Bone marrow (tissue), 2 donors: ENCODE measurements around the gene MTCH1.
"Not testable (repeated sequence)": the region's sequence is repeated elsewhere in the genome, so short reads cannot be mapped to it uniquely, and the experiment has no call there.

ENCODE experiments used
- DNase-seq, 2 donors: peaks; one replicate each; lab custom pipeline; 2025; lab: John Stamatoyannopoulos, UW

Gene MTCH1

GRCh38 chr6:36954262-36954931 is 31.6 kb downstream of the MTCH1 start, which contains the start of gene PI16:
Gene PI16, plus strand, starts transcription at chr6:36954738. Its CDS starts 23 bp downstream, at chr6:36954761.
- peak in 1 of 2 donors; percentile 81 for DNase-seq

DNA sequence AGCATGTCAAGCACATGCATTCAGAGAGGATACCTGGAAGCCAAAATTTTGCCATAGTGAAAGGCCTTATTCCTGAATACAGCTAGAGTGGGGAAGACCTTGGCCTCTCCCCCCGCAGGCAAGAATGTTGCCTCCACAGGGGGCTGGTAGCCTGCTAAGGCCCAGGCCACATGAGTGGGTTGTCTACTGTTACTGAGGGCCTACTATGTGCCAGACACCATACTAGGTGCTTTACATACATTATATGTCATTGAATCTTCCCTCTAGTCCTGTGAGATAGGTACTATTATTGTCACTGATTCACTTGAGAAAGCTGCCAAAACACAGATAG is 32.1 kb downstream of the MTCH1 start:
- DNase-seq = no peak

GRCh38 chr6:36949636-36950035 is 36.4 kb downstream of the MTCH1 start:
- DNase-seq = no peak

DNA sequence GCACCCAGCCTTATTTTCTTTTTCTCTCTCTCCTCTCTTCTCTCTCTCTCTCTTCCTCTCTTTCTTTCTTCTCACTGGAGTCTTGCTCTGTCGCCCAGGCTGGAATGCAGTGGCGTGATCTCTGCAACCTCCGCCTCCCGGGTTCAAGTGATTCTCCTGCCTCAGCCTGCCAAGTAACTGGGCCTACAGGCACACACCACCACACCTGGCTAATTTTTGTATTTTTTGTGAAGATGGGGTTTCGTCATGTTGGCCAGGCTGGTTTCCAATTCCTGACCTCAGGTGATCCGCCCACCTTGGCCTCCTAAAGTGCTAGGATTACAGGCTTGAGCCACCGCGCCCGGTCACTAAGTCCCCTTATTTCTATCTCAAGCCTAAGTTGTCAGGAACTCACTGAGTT is 36.9 kb downstream of the MTCH1 start:
- DNase-seq = not testable (repeated sequence)

- DNase-seq = no peak
Measured at GRCh38 chr6:36947570-36948351, 38.2 kb downstream of the MTCH1 start.

DNA sequence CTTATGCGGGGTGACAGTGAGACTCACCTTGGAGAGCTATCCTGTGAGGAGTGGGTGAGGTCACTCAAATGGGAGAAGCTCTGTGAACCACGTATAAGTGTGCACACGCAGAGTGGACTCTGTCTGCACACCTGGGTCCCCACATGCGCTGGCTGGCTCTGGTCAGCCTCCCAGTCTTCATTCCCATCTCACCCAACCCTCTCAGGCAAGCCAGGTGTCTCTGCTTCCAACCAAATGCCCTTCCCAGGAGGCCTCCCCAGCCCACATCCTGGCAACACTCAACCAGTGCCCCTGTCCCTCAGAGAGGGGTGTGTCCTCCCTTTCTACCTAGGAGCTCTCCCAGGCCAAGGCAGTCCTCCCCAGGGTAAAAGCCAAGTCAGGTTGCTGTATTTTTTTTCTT is 39.5 kb downstream of the MTCH1 start:
- no peak for DNase-seq

- no peak for DNase-seq
Measured at GRCh38 chr6:36945301-36945700, 40.7 kb downstream of the MTCH1 start.

GRCh38 chr6:36944650-36945049 is 41.3 kb downstream of the MTCH1 start:
- no peak for DNase-seq

DNA sequence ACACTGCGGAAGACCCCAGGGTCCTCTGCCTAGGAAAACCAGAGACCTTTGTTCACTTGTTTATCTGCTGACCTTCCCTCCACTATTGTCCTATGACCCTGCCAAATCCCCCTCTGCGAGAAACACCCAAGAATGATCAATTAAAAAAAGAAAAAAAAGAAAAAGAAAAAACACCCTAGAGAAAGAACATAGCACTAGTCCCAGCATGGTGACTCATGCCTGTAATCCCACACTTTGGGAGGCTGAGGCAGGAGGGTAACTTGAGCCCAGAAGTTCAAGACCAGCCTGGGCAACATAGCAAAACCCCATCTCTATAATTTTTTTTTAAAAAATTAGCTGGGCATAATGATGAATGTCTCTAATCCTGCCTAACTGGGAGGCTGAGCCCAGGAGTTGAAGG is 43.7 kb downstream of the MTCH1 start:
- not testable (repeated sequence) for DNase-seq

- not testable (repeated sequence) for DNase-seq
Measured at GRCh38 chr6:36941561-36941960, 44.4 kb downstream of the MTCH1 start.

GRCh38 chr6:36940027-36940426 is 46.0 kb downstream of the MTCH1 start:
- DNase-seq = no peak

- not testable (repeated sequence) for DNase-seq
Measured at GRCh38 chr6:36939005-36939404, 47.0 kb downstream of the MTCH1 start.

DNA sequence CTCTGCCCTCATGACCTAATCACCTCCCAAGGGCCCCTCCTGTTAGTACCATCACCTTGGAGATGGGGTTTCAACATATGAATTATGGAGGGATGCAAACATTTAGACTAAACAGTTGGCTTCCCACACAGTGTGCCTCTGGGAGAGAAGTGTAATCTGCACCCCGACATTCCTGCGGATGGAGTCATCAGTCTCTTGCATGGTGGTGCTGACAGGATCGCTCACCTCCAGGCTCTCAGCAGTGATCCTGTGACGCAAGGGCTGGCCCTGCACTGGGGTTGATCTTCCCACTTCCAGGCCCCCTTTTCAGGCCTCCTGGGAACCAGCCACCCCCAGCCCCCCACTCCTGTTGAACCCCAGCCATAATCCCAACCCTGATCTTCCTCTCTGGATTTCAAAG is 47.5 kb downstream of the MTCH1 start:
- DNase-seq = no peak

DNA sequence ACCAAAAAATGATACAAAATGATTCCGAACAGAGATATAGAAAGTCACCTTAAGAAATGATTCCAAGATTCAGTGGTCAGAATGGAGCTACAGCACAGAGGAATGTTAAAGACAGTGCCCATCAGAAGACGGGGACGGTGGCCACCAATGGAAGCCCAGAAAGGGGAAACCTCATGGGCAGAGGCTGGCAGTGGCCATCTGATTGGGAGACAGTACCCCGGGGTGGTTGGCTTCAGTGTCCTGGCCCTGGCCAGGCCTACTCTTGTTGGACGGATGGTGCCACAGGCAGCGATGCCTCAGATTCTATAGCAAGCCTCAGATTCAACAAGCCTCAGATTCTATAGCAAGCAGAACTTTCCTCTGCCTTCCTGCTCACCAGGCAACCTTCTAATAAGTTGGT is 48.1 kb downstream of the MTCH1 start:
- no peak for DNase-seq

- DNase-seq = no peak
Measured at GRCh38 chr6:36936824-36937223, 49.2 kb downstream of the MTCH1 start.

GRCh38 chr6:36934901-36935300 is 51.1 kb downstream of the MTCH1 start:
- DNase-seq = no peak

DNA sequence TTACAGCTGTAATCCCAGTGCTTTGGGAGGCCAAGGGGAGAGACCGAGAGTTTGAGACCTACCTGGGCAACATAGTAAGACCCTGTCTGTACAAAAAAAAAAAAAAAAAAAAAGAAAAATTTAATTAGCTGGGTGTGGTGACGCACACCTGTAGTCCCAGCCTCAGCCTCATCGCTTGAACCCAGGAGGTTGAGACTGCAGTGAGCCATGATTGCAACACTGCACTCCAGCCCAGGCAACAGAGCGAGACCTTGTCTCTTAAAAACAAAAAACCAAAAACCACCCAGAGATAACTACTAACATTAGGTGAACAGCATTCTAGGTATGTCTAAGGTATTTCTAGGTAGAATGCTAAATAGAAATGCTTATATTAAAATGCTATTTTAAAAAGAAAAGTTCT is 52.5 kb downstream of the MTCH1 start:
- DNase-seq = no peak

DNA sequence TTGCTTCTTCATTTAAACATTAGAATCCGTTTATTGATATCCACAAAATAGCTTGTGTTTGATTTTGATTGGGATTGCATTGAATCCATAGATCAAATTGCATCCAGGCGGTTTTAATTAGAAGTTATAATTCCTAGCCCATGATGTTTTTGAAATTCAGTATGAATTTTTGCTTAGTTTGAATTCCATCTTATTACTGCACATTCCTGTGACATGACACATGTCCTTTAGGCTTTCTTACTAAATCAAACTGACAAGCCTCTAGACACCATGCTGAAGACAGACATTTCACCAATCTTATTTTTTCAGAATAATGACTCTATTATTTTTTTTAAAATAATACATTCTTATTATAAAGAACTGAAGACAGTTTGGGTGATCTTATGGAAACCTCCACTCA is 52.9 kb downstream of the MTCH1 start:
- no peak for DNase-seq

DNA sequence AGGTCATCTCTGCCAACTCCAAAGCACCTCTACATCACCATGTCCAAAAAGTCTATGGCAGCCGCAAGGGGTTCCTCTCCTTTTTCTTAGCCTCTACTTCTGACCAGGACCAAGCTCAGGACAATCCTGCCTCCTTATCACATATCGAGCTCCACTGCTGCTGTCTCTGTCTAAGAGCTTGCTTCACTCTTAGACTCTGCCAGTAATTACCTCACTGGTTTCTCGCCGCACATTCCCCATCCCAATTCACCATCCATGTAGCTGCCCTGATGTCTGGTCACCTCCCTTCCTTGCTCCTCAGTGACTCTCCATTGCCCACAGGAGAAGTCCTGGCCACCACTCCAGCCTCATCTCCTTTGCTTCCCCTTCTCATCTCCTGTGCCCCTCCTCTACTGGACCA is 55.5 kb downstream of the MTCH1 start:
- no peak for DNase-seq

DNA sequence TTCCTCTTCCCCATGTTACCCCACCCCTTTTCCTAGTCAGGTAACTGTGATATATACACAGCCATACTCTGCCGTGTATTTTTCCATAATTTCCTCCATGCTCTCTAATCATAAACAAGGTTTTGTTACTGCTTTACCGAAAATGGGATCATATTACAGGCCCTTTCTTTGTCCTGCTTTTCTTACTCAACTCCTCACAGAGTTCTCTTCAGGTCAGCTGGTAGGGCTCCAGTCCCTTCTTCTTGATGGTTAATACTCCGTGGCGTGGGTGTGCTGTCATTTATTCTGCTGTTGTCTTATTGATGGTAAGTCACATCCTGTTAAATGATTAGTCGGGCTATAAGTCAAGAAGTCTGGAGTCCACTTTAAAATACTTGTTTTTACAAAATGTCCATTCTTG is 56.4 kb downstream of the MTCH1 start:
- DNase-seq = no peak

GRCh38 chr6:36929152-36929551 is 56.8 kb downstream of the MTCH1 start:
- DNase-seq = no peak

DNA sequence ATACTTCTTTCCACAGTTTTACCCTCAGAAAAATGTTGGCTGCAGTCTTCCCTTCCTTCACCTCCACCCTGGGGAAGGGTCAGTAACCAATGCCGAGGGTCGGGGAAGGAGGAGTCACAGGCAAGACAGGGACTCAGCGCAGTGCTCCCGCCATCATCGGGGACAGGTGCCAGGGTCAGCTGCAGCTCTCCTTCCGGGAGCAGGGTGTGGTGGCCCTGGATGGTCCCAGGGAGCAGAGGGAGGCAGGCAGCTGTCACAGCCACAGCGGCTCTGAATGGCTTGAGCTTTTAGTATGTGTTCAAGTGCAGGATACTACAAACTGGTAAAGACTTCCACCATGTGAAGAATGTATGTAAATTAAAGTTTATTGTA is 57.5 kb downstream of the MTCH1 start:
- no peak for DNase-seq

DNA sequence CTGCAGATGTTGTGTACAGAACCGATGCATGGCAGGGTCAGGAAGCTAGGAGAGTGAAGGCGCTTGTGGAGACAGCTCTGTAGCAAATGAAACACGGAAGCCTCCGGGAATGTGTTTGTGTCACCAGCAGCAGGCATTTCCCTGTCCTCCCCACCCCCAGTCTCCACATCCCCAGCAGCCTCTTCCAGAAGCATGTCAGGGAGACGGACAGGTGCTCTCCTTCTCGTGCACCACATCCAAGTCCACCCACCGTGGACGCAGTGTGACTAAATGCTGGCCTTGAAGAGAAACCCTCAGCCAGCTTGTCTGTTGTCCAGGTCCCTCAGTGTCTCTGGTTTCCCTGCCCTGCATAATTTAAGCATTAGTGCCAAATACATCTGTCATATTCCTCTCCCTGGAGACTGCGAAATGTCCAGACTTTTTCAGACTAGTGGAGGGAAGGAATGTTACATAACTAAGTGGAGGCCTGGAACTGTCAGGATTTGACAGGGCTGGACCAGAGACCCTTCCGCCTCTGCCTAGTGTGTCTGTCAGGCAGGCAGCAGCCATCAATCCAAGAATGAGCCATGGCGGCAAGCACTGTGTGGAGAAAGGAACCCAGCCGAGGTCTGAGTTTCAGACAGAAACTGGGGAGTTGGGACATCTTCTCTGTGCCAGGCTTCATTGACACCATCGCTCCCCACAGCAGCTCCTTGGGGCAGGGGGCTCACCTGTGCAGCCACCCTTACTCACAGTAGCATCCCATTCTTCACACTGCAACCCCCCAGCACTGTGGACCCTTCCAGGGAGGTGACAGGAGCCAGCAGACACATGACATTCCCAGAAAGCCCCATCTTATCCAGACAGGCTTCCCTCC is 58.1 kb downstream of the MTCH1 start:
- DNase-seq = no peak
